22Rv1 (cell line): ENCODE results near the gene GSTO1.

Experiments used
- CTCF ChIP-seq: fragments of 450-650 bp; IDR thresholded peaks from 2 replicates; pipeline ENCODE4 v1.5.1; 2017; ENCODE audit warnings: mild to moderate bottlenecking
- ZFX ChIP-seq: fragments of 450-650 bp; IDR thresholded peaks from 2 replicates; pipeline ENCODE4 v1.6.1; 2017; ENCODE audit warnings: antibody characterized with exemption, borderline replicate concordance

GRCh38 chr10:104309980-104310978 is 55.6 kb downstream of the GSTO1 start:
- TF ChIP-seq CTCF (no peak), ZFX (no peak)
